Lung (tissue), 12 donors: Measurements from ENCODE around the gene HOXB5. TPM values are rescaled to one million over a fixed set of nuclear protein-coding genes. Genes with fewer than 3 reads are reported as not detected.

Experiments used
- ATAC-seq: fragments of 200-7000 bp; cut with Tn5 transposase; one replicate; pipeline ENCODE4 v1.9.1; 2020; ENCODE audit warnings: moderate number of reproducible peaks; ENCODE audit not compliant: insufficient read depth, low FRiP score
- DNase-seq, 3 donors: peaks; one replicate each; pipeline ENCODE4 v3.0.0-alpha.2; 2013 to 2017
- H3K27ac ChIP-seq, 2 donors: one replicate each; pipeline ENCODE4 v1.5.1; 2013; ENCODE audit warnings: mild to moderate bottlenecking in 2 of 2, moderate library complexity in 2 of 2, control low read depth in 1 of 2, inconsistent platforms in 1 of 2, low read depth in 1 of 2, low read length in 1 of 2
- H3K27me3 ChIP-seq, 3 donors: one replicate each; pipeline ENCODE4 v1.5.1; 2013; ENCODE audit warnings: low read length in 2 of 3; ENCODE audit not compliant: control insufficient read depth in 3 of 3, insufficient read depth in 3 of 3
- H3K36me3 ChIP-seq, 4 donors: one replicate each; pipeline ENCODE4 v1.5.1; 2013; ENCODE audit warnings: low read length in 4 of 4, mild to moderate bottlenecking in 1 of 4, moderate library complexity in 1 of 4; ENCODE audit not compliant: control insufficient read depth in 4 of 4, insufficient read depth in 4 of 4
- H3K4me1 ChIP-seq, 5 donors: one replicate each; pipeline ENCODE4 v1.5.1; 2013; ENCODE audit warnings: low read length in 5 of 5, mild to moderate bottlenecking in 2 of 5, moderate library complexity in 1 of 5; ENCODE audit not compliant: control insufficient read depth in 5 of 5, insufficient read depth in 5 of 5
- H3K4me3 ChIP-seq: one replicate; pipeline ENCODE4 v1.5.1; 2013; ENCODE audit warnings: mild to moderate bottlenecking, control low read depth, moderate library complexity
- H3K9ac ChIP-seq, 2 donors: one replicate each; pipeline ENCODE4 v1.5.1; 2013; ENCODE audit warnings: low read length in 2 of 2, control low read depth in 1 of 2; ENCODE audit not compliant: insufficient read depth in 1 of 2
- H3K9me3 ChIP-seq, 4 donors: one replicate each; pipeline ENCODE4 v1.5.1; 2013; ENCODE audit warnings: low read length in 3 of 4, mild to moderate bottlenecking in 1 of 4, moderate library complexity in 1 of 4; ENCODE audit not compliant: control insufficient read depth in 4 of 4, insufficient read depth in 3 of 4
- WGBS, 2 donors: extraction: QIAGEN DNeasy Blood & Tissue Kit; methylation state at CpG; one replicate each; pipeline ENCODE4 v1.1.7; 2013; 5-methylcytosine and 5-hydroxymethylcytosine counted together
- polyA plus RNA-seq, 2 donors: library from polyadenylated mRNA; stranded (reverse); fragments of 200-250 nt; gene quantifications; one replicate each; pipeline ENCODE4 v1.2.1, GENCODE V29; 2013
- total RNA-seq, 2 donors: library from RNA; depleted of rRNA in 1 of 2; stranded (reverse); fragments of >200 nt in 1 of 2; gene quantifications; one replicate each; pipeline ENCODE4 v1.2.1, GENCODE V29; 2014 to 2021
- TF ChIP-seq, protein P1 (sequence below): IDR thresholded peaks from 2 replicates; pipeline ENCODE4 v1.5.1; 2012; ENCODE audit warnings: mild to moderate bottlenecking; ENCODE audit errors: control extremely low read depth, extremely low read depth
- donor health status: control.
- donor health status: control.
- donor health status: Bipolar disorder and iron deficiency.
- donor health status: healthy.
- donor health status: DM: yes; HTN: yes; CAD: no.

Gene HOXB5
- total and polyA plus RNA-seq, 4 donors: 1.8 to 2.9 (median 2.2) TPM

DNA sequence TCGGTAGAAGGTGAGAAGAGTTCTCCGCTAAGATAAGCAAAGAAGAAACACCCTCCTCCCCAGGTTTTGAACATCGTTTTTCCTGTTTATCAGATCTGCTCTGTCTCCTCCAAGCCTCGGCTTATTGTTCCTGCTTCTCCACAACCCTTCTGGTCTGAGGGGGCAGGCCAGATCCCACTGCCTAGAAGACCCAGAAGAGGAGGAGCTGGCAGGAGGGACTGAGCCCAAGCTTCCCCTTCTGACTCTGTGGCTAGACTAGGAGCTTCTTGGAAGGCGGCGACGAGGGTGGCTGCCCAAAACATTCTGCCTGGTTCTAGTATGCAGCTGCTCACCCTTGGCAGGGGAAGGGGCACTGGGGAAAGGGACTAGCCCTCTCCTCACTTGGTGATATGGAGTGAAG lies 5.2 kb upstream of the HOXB5 start:
- H3K36me3 ChIP-seq: peaks cover 0 to 4% (median 0%) of the 10 kb centered on the region in 4 donors
- no peaks in the 10 kb centered on the region for H3K9me3 ChIP-seq
- ATAC-seq (no peak), DNase-seq (peak in 1 of 3 donors; percentile 57)
- 29 to 48% methylated on average over 7 of the region's 7 CpGs for WGBS, 2 donors
- H3K27me3 ChIP-seq: peaks cover 6 to 85% (median 22%) of the 10 kb centered on the region in 3 donors
- H3K9ac ChIP-seq: peak overlapping the region in 1 of 2 donors; percentile 82
- TF ChIP-seq, protein P1, sequence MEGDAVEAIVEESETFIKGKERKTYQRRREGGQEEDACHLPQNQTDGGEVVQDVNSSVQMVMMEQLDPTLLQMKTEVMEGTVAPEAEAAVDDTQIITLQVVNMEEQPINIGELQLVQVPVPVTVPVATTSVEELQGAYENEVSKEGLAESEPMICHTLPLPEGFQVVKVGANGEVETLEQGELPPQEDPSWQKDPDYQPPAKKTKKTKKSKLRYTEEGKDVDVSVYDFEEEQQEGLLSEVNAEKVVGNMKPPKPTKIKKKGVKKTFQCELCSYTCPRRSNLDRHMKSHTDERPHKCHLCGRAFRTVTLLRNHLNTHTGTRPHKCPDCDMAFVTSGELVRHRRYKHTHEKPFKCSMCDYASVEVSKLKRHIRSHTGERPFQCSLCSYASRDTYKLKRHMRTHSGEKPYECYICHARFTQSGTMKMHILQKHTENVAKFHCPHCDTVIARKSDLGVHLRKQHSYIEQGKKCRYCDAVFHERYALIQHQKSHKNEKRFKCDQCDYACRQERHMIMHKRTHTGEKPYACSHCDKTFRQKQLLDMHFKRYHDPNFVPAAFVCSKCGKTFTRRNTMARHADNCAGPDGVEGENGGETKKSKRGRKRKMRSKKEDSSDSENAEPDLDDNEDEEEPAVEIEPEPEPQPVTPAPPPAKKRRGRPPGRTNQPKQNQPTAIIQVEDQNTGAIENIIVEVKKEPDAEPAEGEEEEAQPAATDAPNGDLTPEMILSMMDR: no peak
- H3K27ac ChIP-seq: no peak overlapping the region
- peaks cover 0 to 40% (median 6%) of the 10 kb centered on the region in 5 donors for H3K4me1 ChIP-seq
- H3K4me3 ChIP-seq: no peak overlapping the region

DNA sequence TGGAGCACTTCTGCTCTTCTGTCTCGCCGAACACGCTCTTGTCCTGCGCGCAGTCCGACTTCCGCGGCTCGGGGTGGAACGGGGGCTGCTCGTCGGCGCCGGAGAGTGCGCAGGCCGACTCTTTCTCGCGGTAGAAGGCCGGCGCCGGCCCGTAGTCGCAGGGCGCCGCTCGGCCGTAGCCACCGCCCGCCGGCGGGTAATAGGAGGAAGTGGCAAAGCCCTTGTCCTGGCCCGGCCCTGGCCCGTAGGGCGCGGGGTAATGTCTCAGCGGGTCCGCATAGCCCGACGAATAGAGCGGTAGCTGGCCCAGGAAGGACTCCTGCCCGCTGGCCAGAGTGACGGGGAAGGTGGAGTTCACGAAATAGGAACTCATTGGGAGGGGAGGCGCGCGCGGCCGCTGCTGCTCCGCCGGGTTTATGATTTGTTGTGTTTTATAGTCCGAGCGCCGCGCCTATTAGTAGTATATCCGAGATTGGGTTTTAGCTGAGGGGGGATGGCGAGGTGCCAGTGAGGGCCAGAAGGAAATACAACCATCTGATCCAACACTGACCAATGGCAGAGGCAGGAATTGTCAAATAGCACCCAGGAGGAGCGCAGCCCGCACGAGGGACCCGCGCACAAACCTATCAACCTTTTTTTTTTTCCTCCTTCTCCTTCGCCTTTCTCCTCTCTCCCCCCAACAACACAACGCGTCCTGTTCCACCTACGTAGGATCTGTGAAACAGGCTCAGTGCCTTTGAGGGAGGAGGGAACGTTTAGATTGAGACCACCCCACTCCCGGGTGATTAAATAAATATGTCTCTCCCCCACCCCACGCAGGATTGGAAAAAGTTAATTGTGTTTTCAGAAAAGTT lies 4.4 kb upstream of the HOXB5 start:
- H3K36me3 ChIP-seq: peaks cover 0 to 9% (median 0%) of the 10 kb centered on the region in 4 donors
- H3K27ac ChIP-seq: peak overlapping the region in 1 of 2 donors; percentile 81
- H3K27me3 ChIP-seq: peaks cover 6 to 85% (median 15%) of the 10 kb centered on the region in 3 donors
- DNase-seq (peak; percentile 93 to 96 (median 96)), ATAC-seq (no peak)
- H3K9ac ChIP-seq: peak overlapping the region; percentile 68 to 82
- peak overlapping the region; percentile 49 for H3K4me3 ChIP-seq
- peaks cover 0 to 40% (median 6%) of the 10 kb centered on the region in 5 donors for H3K4me1 ChIP-seq
- TF ChIP-seq, protein P1: no peak
- 1 to 2% methylated on average over 68 of the region's 68 CpGs for WGBS, 2 donors
- H3K9me3 ChIP-seq: no peaks in the 10 kb centered on the region

DNA sequence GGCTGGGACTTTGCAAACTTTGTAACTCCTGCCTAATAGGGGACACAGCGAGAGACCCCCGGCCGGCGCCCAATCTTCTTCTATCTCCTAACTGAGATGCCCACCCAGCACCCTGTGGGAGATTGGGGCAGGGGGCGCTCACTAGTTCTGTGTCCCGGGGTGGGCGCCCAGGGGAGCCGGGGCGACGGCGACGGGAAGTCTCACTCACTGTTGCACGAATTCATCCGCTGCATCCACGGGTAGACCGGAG lies 3.9 kb upstream of the HOXB5 start:
- WGBS, 2 donors: 0 to 2% methylated on average over 16 of the region's 16 CpGs
- TF ChIP-seq, protein P1: no peak
- H3K4me3 ChIP-seq: peak overlapping the region; percentile 49
- peaks cover 0 to 40% (median 6%) of the 10 kb centered on the region in 5 donors for H3K4me1 ChIP-seq
- H3K27ac ChIP-seq: peak overlapping the region in 1 of 2 donors; percentile 81
- peaks cover 6 to 83% (median 12%) of the 10 kb centered on the region in 3 donors for H3K27me3 ChIP-seq
- ATAC-seq (no peak), DNase-seq (peak in 1 of 3 donors; percentile 33)
- H3K36me3 ChIP-seq: peaks cover 0 to 9% (median 0%) of the 10 kb centered on the region in 4 donors
- no peaks in the 10 kb centered on the region for H3K9me3 ChIP-seq
- peak overlapping the region; percentile 68 to 82 for H3K9ac ChIP-seq
